HG03571 (cell line): ENCODE results near the gene ZNF69.

Experiments
- ATAC-seq: cut with Tn5 transposase; IDR thresholded peaks from one replicate; pipeline ENCODE4 v1.9.1; 2021; ENCODE audit not compliant: unreplicated experiment

The ZNF69 gene

GRCh38 chr19:11950312-11950711 lies 62.7 kb downstream of the ZNF69 start:
- ATAC-seq: no peak
